ENCODE results near the gene CAMK1D.

DNA sequence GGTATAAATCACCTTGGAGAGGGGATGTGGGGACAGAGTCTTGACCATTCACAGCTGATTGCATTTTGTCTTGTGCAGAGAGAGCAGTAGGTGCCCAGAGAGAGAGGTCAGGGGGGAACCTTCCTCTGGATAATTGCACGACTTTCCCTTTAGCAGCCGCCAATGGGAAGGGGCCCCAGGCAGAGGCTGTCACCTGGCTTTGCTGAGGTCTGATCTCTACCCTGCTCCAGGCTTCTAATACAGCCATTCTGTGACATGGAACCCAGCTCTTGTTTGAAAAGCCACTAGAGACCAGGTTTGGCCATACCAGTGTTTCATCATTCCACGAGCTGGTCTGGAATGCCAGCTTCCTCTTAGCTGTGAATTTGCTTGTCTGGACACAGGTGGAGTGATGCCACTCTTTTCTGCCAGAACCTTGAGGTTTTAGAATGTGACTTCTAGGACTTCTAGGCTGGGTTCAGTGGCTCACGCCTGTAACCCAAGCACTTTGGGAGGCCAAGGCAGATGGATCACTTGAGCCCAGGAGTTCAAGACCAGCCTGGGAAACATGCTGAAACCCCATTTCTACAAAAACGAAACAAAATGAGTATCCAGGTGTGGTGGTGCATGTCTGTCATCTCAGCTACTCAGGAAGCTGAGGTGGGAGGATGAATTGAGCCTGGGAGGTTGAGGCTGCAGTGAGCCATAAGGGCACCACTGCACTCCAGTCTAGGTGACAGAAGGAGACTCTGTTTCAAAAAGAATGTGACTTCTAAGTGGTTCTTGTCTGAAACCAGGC is 159.9 kb downstream of the CAMK1D start:
- TF ChIP-seq, protein P1, sequence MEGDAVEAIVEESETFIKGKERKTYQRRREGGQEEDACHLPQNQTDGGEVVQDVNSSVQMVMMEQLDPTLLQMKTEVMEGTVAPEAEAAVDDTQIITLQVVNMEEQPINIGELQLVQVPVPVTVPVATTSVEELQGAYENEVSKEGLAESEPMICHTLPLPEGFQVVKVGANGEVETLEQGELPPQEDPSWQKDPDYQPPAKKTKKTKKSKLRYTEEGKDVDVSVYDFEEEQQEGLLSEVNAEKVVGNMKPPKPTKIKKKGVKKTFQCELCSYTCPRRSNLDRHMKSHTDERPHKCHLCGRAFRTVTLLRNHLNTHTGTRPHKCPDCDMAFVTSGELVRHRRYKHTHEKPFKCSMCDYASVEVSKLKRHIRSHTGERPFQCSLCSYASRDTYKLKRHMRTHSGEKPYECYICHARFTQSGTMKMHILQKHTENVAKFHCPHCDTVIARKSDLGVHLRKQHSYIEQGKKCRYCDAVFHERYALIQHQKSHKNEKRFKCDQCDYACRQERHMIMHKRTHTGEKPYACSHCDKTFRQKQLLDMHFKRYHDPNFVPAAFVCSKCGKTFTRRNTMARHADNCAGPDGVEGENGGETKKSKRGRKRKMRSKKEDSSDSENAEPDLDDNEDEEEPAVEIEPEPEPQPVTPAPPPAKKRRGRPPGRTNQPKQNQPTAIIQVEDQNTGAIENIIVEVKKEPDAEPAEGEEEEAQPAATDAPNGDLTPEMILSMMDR (IDR thresholded peaks at IDR 0.05; ENCODE audit: extremely low read depth in 1 of 2, insufficient read depth in 1 of 2, low read depth in 1 of 2, low read length in 2 of 2), result no peak
- no peak for TF ChIP-seq EZH2 (IDR thresholded peaks at IDR 0.05; ENCODE audit: borderline replicate concordance, low read depth, low read length, severe bottlenecking)

Measured in endothelial cell of umbilical vein (primary cell).